Endothelial cell of umbilical vein (primary cell): Measurements from ENCODE around the gene CRAT. TPM values are rescaled to one million over a fixed set of nuclear protein-coding genes. Genes with fewer than 3 reads are reported as not detected.

Experiments used
- BruUV-seq: library from RNA; stranded (reverse); fragments of 400-500 nt; replicated peaks from 2 replicates; lab custom pipeline; 2021; lab: Mats Ljungman, UMichigan
- CTCF ChIA-PET: fragments of 300-600, 350-600 bp; sonication (Branson Sonifier 250); formaldehyde crosslinking; loops from one replicate; lab custom pipeline; 2021; ENCODE audit warnings: antibody characterized with exemption, inconsistent platforms; lab: Charles Lee
- POLR2A ChIA-PET: fragments of 300-600, 350-600 bp; sonication (Branson Sonifier 250); formaldehyde crosslinking; loops from one replicate; lab custom pipeline; 2021; ENCODE audit warnings: antibody characterized with exemption, inconsistent platforms; lab: Charles Lee
- DNase-seq: peaks from one replicate; pipeline ENCODE4 v3.0.0-alpha.2; 2011; ENCODE audit warnings: low read depth, low spot score
- FAIRE-seq: peaks from 2 replicates; lab custom pipeline; 2011; peaks lifted over from hg19 to GRCh38; lab: Jason Lieb, UNC
- H2AFZ ChIP-seq: 2 replicates; pipeline ENCODE4 v1.6.0; 2012; ENCODE audit warnings: low read depth, low read length, control low read depth, inconsistent platforms
- H3K27ac ChIP-seq: 2 replicates; pipeline ENCODE4 v1.5.1; 2011; ENCODE audit warnings: low read depth, mild to moderate bottlenecking, control low read depth, low read length, moderate library complexity; ENCODE audit not compliant: insufficient read depth
- H3K27me3 ChIP-seq, 2 experiments: 2 replicates each; pipeline versions ENCODE4 v1.6.0 to v1.6.1; 2011; ENCODE audit warnings: low read length in 2 of 2, mixed read lengths in 1 of 2; ENCODE audit not compliant: control insufficient read depth in 2 of 2, insufficient read depth in 2 of 2
- H3K36me3 ChIP-seq, 2 experiments: 2 replicates in 1 of 2; 3 replicates in 1 of 2; pipeline ENCODE4 v1.5.1; 2011; ENCODE audit warnings: low read length in 2 of 2, mild to moderate bottlenecking in 1 of 2, moderate library complexity in 1 of 2; ENCODE audit not compliant: control insufficient read depth in 2 of 2, insufficient read depth in 2 of 2; ENCODE audit errors: extremely low read depth in 1 of 2
- H3K4me1 ChIP-seq: 3 replicates; pipeline ENCODE4 v1.5.1; 2011; ENCODE audit warnings: mild to moderate bottlenecking, low read length; ENCODE audit not compliant: control insufficient read depth, insufficient read depth; ENCODE audit errors: extremely low read depth
- H3K4me2 ChIP-seq: 2 replicates; pipeline ENCODE4 v1.6.1; 2011; ENCODE audit warnings: low read length, control low read depth, mixed read lengths; ENCODE audit not compliant: insufficient read depth
- H3K4me3 ChIP-seq, 3 experiments: fragments of 200-600 bp in 1 of 3; sonication (generic), shearing (Covaris generic) in 1 of 3; replicated peaks in 1 of 3; 2 replicates each; pipeline ENCODE4 v1.5.1; 2011 to 2016; ENCODE audit warnings: control low read depth in 3 of 3, low read length in 3 of 3, mild to moderate bottlenecking in 2 of 3, inconsistent platforms in 1 of 3, low read depth in 1 of 3, moderate library complexity in 1 of 3; ENCODE audit not compliant: insufficient read depth in 1 of 3
- H3K79me2 ChIP-seq: 2 replicates; pipeline ENCODE4 v1.6.0; 2012; ENCODE audit warnings: low read length, inconsistent platforms; ENCODE audit not compliant: control insufficient read depth, insufficient read depth
- H3K9ac ChIP-seq: replicated peaks from 2 replicates; pipeline ENCODE3; 2011; ENCODE audit warnings: low read length, control low read depth; ENCODE audit not compliant: insufficient read depth; ENCODE audit errors: extremely low read depth
- H3K9me1 ChIP-seq: replicated peaks from 3 replicates; pipeline ENCODE4 v1.6.0; 2011; ENCODE audit warnings: mild to moderate bottlenecking, low read length; ENCODE audit not compliant: control insufficient read depth, insufficient read depth; ENCODE audit errors: extremely low read depth
- H3K9me3 ChIP-seq: replicated peaks from 2 replicates; pipeline ENCODE4 v1.5.1; 2012; ENCODE audit warnings: low read length, inconsistent platforms; ENCODE audit not compliant: control insufficient read depth, insufficient read depth
- H4K20me1 ChIP-seq: replicated peaks from 2 replicates; pipeline ENCODE3; 2011; ENCODE audit warnings: mild to moderate bottlenecking, low read length; ENCODE audit not compliant: control insufficient read depth, insufficient read depth; ENCODE audit errors: extremely low read depth
- CTCF ChIP-seq, 2 donors: IDR thresholded peaks; 1 replicate in 1 of 2; 2 replicates in 1 of 2; pipeline ENCODE4 v1.5.1; 2011; ENCODE audit warnings: low read length in 2 of 2, mild to moderate bottlenecking in 2 of 2, moderate library complexity in 2 of 2, control low read depth in 1 of 2, inconsistent platforms in 1 of 2, low read depth in 1 of 2; ENCODE audit not compliant: insufficient read depth in 1 of 2; ENCODE audit errors: extremely low read depth in 1 of 2
- FOS ChIP-seq: IDR thresholded peaks from 2 replicates; pipeline ENCODE4 v1.6.1; 2011; ENCODE audit warnings: mild to moderate bottlenecking, low read length, moderate library complexity, borderline replicate concordance; ENCODE audit not compliant: insufficient read depth
- GATA2 ChIP-seq: IDR thresholded peaks from 2 replicates; pipeline ENCODE4 v1.7.0; 2011; ENCODE audit warnings: low read depth, mild to moderate bottlenecking, moderate library complexity, mixed read lengths, low read length; ENCODE audit not compliant: insufficient read length, insufficient read depth
- JUN ChIP-seq: IDR thresholded peaks from 2 replicates; pipeline ENCODE4 v1.6.1; 2011; ENCODE audit warnings: borderline replicate concordance, low read depth; ENCODE audit not compliant: insufficient read length, insufficient read depth
- MAX ChIP-seq: IDR thresholded peaks from 2 replicates; pipeline ENCODE4 v1.6.1; 2011; ENCODE audit not compliant: insufficient read depth, insufficient read length
- POLR2A ChIP-seq: IDR thresholded peaks from 2 replicates; pipeline ENCODE4 v1.6.1; 2012; ENCODE audit warnings: low read depth, mild to moderate bottlenecking, control low read depth, low read length
- POLR2AphosphoS5 ChIP-seq: IDR thresholded peaks from 2 replicates; pipeline ENCODE4 v1.6.1; 2012; ENCODE audit warnings: low read depth, mild to moderate bottlenecking, control low read depth, low read length, moderate library complexity; ENCODE audit not compliant: insufficient read depth
- dilution Hi-C: fragments of 300-500 bp; cut with MboI; formaldehyde crosslinking; loops from one replicate; pipeline ENCODE4 v1.15.0; 2019; ENCODE audit warnings: low sequenced_read_pairs; ENCODE audit not compliant: extremely low pct_ligation_motif_present
- intact Hi-C: fragments of 100-400 bp; cut with micrococcal nuclease; formaldehyde crosslinking; loops from one replicate; pipeline ENCODE4 v1.10.0; 2022
- polyA plus RNA-seq, 4 experiments: library from polyadenylated mRNA; depleted of rRNA in 3 of 4; stranded (reverse) in 3 of 4; unstranded in 1 of 4; fragments of >200 nt; gene quantifications; 2 replicates each; pipeline versions ENCODE4 v1.2.1 to v1.2.3, GENCODE V29; 2011 to 2012; ENCODE audit warnings: missing spikeins in 1 of 4
- total RNA-seq: library from RNA; stranded (reverse); gene quantifications from 2 replicates; pipeline ENCODE4 v1.2.3, GENCODE V29; 2021

CRAT gene
- total and polyA plus RNA-seq, 2 donors (not counting 3 experiments of a cell fraction or from before 2014, with no cell fraction given): 34.2 to 55.3 TPM

GRCh38 chr9:129154866-129155477 lies 44.4 kb upstream of the CRAT start:
- Histone ChIP-seq H3K9me3 (no peaks in the 10 kb centered on the region), H3K4me2 (no peak overlapping the region), H3K9ac (no peak overlapping the region), H4K20me1 (no peaks in the 10 kb centered on the region), H2AFZ (no peak overlapping the region), H3K4me1 (no peaks in the 10 kb centered on the region), H3K27me3 (no peaks in the 10 kb centered on the region), H3K9me1 (no peaks in the 10 kb centered on the region), H3K79me2 (no peaks in the 10 kb centered on the region), H3K36me3 (no peaks in the 10 kb centered on the region), H3K27ac (no peak overlapping the region), H3K4me3 (no peak overlapping the region)
- DNase-seq (no peak), FAIRE-seq (no peak)
- dilution Hi-C loops: no loop called here
- ChIA-PET CTCF (interaction anchor here (1.0 kb wide), 1 partner anchor 10 kb away, joined by 4 read pairs; no protein-coding TSS in a partner anchor), POLR2A (no interaction called here)
- TF ChIP-seq CTCF (IDR thresholded peaks at IDR 0.05; ENCODE audit: extremely low read depth in 1 of 2, insufficient read depth in 1 of 2, low read depth in 1 of 2, low read length in 2 of 2): no peak
- no peak for TF ChIP-seq FOS
- TF ChIP-seq MAX: no peak
- no peak for TF ChIP-seq JUN
- no peak for TF ChIP-seq POLR2A
- TF ChIP-seq POLR2AphosphoS5: no peak
- no peak for TF ChIP-seq GATA2
- no TSS peak for BruUV-seq
- intact Hi-C loops: no loop called here
